WERI-Rb-1 (cell line): ENCODE measurements around the gene BNIP2.
"Not testable (repeated sequence)": the region's sequence is repeated elsewhere in the genome, so short reads cannot be mapped to it uniquely, and the experiment has no call there.

Experiments used
- DNase-seq: peaks from one replicate; pipeline ENCODE4 v3.0.0-alpha.2; 2020
- H3K27ac ChIP-seq: fragments of 250-450 bp; sonication (Bioruptor Pico); 2 replicates; pipeline ENCODE4 v1.5.1; 2020; ENCODE audit warnings: mild to moderate bottlenecking, moderate library complexity
- H3K27me3 ChIP-seq: fragments of 250-450 bp; sonication (Bioruptor Pico); 2 replicates; pipeline ENCODE4 v1.5.1; 2021; ENCODE audit warnings: mild to moderate bottlenecking, low read depth, moderate library complexity; ENCODE audit not compliant: insufficient read depth, severe bottlenecking
- H3K36me3 ChIP-seq: fragments of 250-450 bp; sonication (Bioruptor Pico); 2 replicates; pipeline ENCODE4 v1.5.1; 2020; ENCODE audit warnings: mild to moderate bottlenecking, moderate library complexity
- H3K4me3 ChIP-seq: 2 replicates; pipeline ENCODE4 v1.5.1; 2011; ENCODE audit warnings: low read depth, mild to moderate bottlenecking, control low read depth, low read length
- H3K9me3 ChIP-seq: fragments of 250-450 bp; sonication (Bioruptor Pico); 2 replicates; pipeline ENCODE4 v1.5.1; 2021; ENCODE audit warnings: mild to moderate bottlenecking, moderate library complexity; ENCODE audit not compliant: severe bottlenecking
- TF ChIP-seq, protein P1 (sequence below): IDR thresholded peaks from 2 replicates; pipeline ENCODE4 v1.5.1; 2011; ENCODE audit warnings: low read depth, mild to moderate bottlenecking, control low read depth, inconsistent platforms, low read length

BNIP2 gene

DNA sequence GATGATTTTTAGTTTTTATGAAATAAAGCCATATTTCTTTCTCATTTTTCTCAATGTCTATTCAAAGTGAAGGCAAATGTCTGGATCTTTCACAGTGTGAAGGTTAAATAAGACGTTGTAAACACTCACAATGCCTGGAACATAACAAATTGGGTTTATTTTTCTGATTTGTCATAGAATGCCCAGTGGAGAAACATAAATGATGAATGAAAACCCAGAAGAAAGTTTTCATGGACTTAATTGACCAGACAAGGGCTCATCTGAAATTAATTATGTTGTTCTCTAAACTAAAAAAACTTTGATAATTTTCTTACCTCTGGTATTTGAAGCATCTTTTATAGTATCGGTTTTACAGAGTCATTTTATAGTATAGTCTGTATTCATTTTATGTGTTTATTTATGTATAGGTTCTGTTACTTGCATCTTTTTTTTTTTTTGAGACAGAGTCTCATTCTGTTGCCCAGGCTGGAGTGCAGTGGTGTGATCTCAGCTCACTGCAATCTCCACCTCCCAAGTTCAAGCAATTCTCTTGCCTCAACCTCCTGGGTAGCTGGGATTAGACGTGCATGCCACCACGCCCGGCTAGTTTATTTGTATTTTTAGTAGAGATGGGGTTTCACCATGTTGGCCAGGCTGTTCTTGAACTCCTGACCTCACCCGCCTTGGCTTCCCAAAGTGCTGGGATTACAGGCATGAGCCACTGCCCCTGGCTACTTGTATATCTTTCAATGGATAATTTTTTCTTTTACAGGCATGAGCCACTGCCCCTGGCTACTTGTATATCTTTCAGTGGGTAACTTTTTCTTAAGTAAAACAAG lies 15.1 kb upstream of the BNIP2 start:
- H3K27ac ChIP-seq, result no peak overlapping the region
- no peaks in the 10 kb centered on the region for H3K9me3 ChIP-seq
- no peak overlapping the region for H3K4me3 ChIP-seq
- TF ChIP-seq, protein P1, sequence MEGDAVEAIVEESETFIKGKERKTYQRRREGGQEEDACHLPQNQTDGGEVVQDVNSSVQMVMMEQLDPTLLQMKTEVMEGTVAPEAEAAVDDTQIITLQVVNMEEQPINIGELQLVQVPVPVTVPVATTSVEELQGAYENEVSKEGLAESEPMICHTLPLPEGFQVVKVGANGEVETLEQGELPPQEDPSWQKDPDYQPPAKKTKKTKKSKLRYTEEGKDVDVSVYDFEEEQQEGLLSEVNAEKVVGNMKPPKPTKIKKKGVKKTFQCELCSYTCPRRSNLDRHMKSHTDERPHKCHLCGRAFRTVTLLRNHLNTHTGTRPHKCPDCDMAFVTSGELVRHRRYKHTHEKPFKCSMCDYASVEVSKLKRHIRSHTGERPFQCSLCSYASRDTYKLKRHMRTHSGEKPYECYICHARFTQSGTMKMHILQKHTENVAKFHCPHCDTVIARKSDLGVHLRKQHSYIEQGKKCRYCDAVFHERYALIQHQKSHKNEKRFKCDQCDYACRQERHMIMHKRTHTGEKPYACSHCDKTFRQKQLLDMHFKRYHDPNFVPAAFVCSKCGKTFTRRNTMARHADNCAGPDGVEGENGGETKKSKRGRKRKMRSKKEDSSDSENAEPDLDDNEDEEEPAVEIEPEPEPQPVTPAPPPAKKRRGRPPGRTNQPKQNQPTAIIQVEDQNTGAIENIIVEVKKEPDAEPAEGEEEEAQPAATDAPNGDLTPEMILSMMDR, result no peak
- no peak for DNase-seq
- no peaks in the 10 kb centered on the region for H3K36me3 ChIP-seq
- no peaks in the 10 kb centered on the region for H3K27me3 ChIP-seq

DNA sequence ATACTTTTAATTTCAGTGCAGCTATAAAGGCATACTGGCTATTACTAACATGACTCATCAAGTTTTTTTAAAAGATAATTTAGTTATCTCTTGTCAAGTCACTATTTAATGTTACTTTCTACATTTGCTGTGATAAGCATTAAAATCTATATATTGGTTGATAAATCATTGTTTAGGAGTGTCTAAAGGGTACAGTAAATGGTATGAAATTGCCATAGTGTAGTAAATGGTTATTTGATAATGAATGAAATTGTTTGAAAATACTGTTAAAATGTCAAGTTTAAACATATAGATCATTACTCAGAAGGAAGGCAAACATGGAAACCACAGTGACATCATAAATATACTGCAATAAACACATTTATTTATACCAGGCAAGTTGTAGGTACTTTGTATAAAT lies 13.2 kb upstream of the BNIP2 start:
- TF ChIP-seq, protein P1, result no peak
- H3K27me3 ChIP-seq, result no peaks in the 10 kb centered on the region
- peak overlapping the region; percentile 59 for H3K27ac ChIP-seq
- H3K36me3 ChIP-seq, result no peaks in the 10 kb centered on the region
- H3K9me3 ChIP-seq, result no peaks in the 10 kb centered on the region
- no peak for DNase-seq
- no peak overlapping the region for H3K4me3 ChIP-seq

- no peaks in the 10 kb centered on the region for H3K9me3 ChIP-seq
Observed at GRCh38 chr15:59701880-59702279, 12.8 kb upstream of the BNIP2 start.

DNA sequence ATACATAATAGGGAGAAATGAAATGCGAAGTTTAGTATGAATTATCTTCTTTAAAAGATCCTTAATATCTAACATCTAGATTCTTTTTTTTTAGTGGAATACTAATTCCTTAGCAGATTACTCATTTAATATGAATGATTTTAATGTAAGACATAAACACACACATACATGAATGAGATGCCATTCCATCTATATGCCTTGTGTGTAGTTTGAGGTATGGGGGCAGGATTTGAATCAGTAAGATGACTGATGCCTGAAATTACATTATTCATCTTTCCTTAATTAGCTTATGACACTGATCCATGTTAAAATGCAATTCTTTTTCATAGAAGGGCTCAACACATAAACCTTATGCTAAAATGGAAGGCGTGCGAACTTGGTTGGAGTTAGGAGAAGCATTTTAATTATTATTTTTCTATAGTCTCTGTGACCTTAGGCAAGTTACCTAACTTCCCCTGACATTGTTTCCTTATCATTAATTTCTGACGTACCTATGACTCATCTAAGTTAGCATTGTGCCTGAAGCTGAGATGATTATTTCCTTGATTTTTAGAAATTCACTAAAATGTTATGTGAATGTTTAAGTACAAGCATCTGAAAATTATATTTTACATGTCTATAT lies 10.8 kb upstream of the BNIP2 start:
- no peaks in the 10 kb centered on the region for H3K27me3 ChIP-seq
- TF ChIP-seq, protein P1, result no peak
- no peak overlapping the region for H3K27ac ChIP-seq
- no peaks in the 10 kb centered on the region for H3K36me3 ChIP-seq
- no peak overlapping the region for H3K4me3 ChIP-seq
- no peaks in the 10 kb centered on the region for H3K9me3 ChIP-seq
- DNase-seq, result no peak

More at GRCh38 chr15:59701880-59702279, 12.8 kb upstream of the BNIP2 start:
- Histone ChIP-seq H3K27me3 (no peaks in the 10 kb centered on the region), H3K4me3 (no peak overlapping the region), H3K27ac (peak overlapping the region; percentile 59), H3K36me3 (no peaks in the 10 kb centered on the region)
- TF ChIP-seq, protein P1, result no peak
- peak; percentile 62 for DNase-seq

DNA sequence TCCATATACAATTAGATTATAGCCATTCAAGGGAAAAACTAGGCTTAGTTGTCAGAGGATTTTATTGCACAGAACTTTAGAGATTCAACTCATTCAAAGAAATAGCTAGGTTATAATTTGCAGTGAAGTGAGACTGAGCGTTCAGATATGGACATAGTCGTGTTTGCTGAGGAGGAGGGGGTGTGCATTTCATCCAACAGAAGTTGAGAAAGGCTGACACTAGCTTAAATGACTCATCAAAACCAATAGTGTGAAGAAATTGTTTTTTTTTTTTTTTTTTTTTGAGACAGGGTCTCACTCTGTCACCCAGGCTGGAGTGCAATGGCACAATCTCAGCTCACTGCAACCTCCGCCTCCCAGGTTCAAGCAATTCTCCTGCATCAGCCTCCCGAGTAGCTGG lies 8.9 kb upstream of the BNIP2 start:
- H3K4me3 ChIP-seq, H3K27me3 ChIP-seq, H3K9me3 ChIP-seq, H3K36me3 ChIP-seq, H3K27ac ChIP-seq, DNase-seq: not testable (repeated sequence)

- H3K9me3 ChIP-seq, result no peaks in the 10 kb centered on the region
- no peak overlapping the region for H3K4me3 ChIP-seq
- peak overlapping the region; percentile 47 for H3K27ac ChIP-seq
- DNase-seq, result no peak
- TF ChIP-seq, protein P1, result no peak
- no peaks in the 10 kb centered on the region for H3K27me3 ChIP-seq
- H3K36me3 ChIP-seq, result no peaks in the 10 kb centered on the region
Observed at GRCh38 chr15:59696332-59696731, 7.2 kb upstream of the BNIP2 start.
